GM23338 (cell line): Measurements from ENCODE around the gene FREM3. TPM values are rescaled to one million over a fixed set of nuclear protein-coding genes. Genes with fewer than 3 reads are reported as not detected.

Experiments
- ATAC-seq: fragments of 200-7000 bp; cut with Tn5 transposase; 3 replicates; pipeline ENCODE4 v1.9.1; 2020
- DNase-seq: peaks from one replicate; pipeline ENCODE4 v3.0.0-alpha.2; 2015; ENCODE audit warnings: low spot score
- H2AFZ ChIP-seq: fragments of 200-600 bp; sonication (generic); 2 replicates; pipeline ENCODE4 v1.8.0; 2016; ENCODE audit warnings: antibody characterized with exemption, mild to moderate bottlenecking, moderate library complexity
- H3F3A ChIP-seq: fragments of 200-600 bp; sonication (generic); replicated peaks from 2 replicates; pipeline ENCODE4 v1.8.0; 2017; ENCODE audit warnings: antibody characterized with exemption, mixed run types, low read depth
- H3K27ac ChIP-seq: fragments of 200-600 bp; sonication (generic); 2 replicates; pipeline ENCODE4 v1.6.1; 2016; ENCODE audit warnings: low read depth
- H3K27me3 ChIP-seq: fragments of 200-600 bp; sonication (generic); 2 replicates; pipeline ENCODE4 v1.8.0; 2016; ENCODE audit warnings: mild to moderate bottlenecking, mixed run types, moderate library complexity; ENCODE audit not compliant: insufficient read depth
- H3K36me3 ChIP-seq: fragments of 200-600 bp; sonication (generic); 2 replicates; pipeline ENCODE4 v1.8.0; 2016; ENCODE audit warnings: mild to moderate bottlenecking; ENCODE audit not compliant: insufficient read depth
- H3K4me1 ChIP-seq: fragments of 200-600 bp; sonication (generic); 2 replicates; pipeline ENCODE4 v1.8.0; 2016; ENCODE audit warnings: mild to moderate bottlenecking, moderate library complexity; ENCODE audit not compliant: insufficient read depth
- H3K4me2 ChIP-seq: fragments of 200-600 bp; sonication (generic); 2 replicates; pipeline ENCODE4 v1.7.1; 2017; ENCODE audit warnings: mixed run types
- H3K4me3 ChIP-seq: fragments of 200-600 bp; sonication (generic); 2 replicates; pipeline ENCODE4 v1.6.1; 2016; ENCODE audit warnings: mixed run types
- H3K79me2 ChIP-seq: fragments of 200-600 bp; sonication (generic); replicated peaks from 2 replicates; pipeline ENCODE4 v1.8.0; 2017; ENCODE audit warnings: mild to moderate bottlenecking; ENCODE audit not compliant: insufficient read depth
- H3K9me2 ChIP-seq: fragments of 200-600 bp; sonication (generic); 2 replicates; pipeline ENCODE4 v1.8.0; 2017; ENCODE audit not compliant: insufficient read depth
- H4K20me1 ChIP-seq: fragments of 200-600 bp; sonication (generic); replicated peaks from 2 replicates; pipeline ENCODE4 v1.8.0; 2017; ENCODE audit warnings: mild to moderate bottlenecking; ENCODE audit not compliant: insufficient read depth
- H3K27ac Mint-ChIP-seq: 2 replicates; pipeline ENCODE4 v1.8.0; 2020; ENCODE audit warnings: inconsistent platforms, mild to moderate bottlenecking, moderate library complexity, mixed read lengths
- H3K27me3 Mint-ChIP-seq: 3 replicates; pipeline ENCODE4 v1.8.0; 2022; ENCODE audit warnings: low read depth, mild to moderate bottlenecking, moderate library complexity, mixed read lengths, inconsistent platforms; ENCODE audit not compliant: insufficient read depth, poor library complexity
- H3K36me3 Mint-ChIP-seq: 3 replicates; pipeline ENCODE4 v1.8.0; 2021; ENCODE audit warnings: low read depth, mild to moderate bottlenecking, inconsistent platforms, moderate library complexity, mixed read lengths
- H3K4me1 Mint-ChIP-seq: 3 replicates; pipeline ENCODE4 v1.8.0; 2020; ENCODE audit warnings: mild to moderate bottlenecking, inconsistent platforms, mixed read lengths
- H3K4me3 Mint-ChIP-seq: 3 replicates; pipeline ENCODE4 v1.8.0; 2021; ENCODE audit warnings: moderate library complexity, mild to moderate bottlenecking, inconsistent platforms, mixed read lengths
- H3K9me3 Mint-ChIP-seq: 3 replicates; pipeline ENCODE4 v1.8.0; 2020; ENCODE audit warnings: moderate library complexity, mild to moderate bottlenecking, inconsistent platforms, mixed read lengths
- EZH2 ChIP-seq: fragments of 200-600 bp; sonication (generic); IDR thresholded peaks from one replicate; pipeline ENCODE4 v1.8.0; 2017; ENCODE audit warnings: antibody characterized with exemption, mild to moderate bottlenecking, low read depth; ENCODE audit not compliant: unreplicated experiment
- JUNB ChIP-seq: IDR thresholded peaks from one replicate; pipeline ENCODE4 v1.6.1; 2016; ENCODE audit warnings: antibody characterized with exemption; ENCODE audit not compliant: unreplicated experiment
- NANOG ChIP-seq: IDR thresholded peaks from 2 replicates; pipeline ENCODE4 v1.6.1; 2016; ENCODE audit warnings: antibody characterized with exemption, borderline replicate concordance
- POLR2AphosphoS5 ChIP-seq: IDR thresholded peaks from 2 replicates; pipeline ENCODE4 v1.6.1; 2016; ENCODE audit warnings: antibody characterized with exemption, low read depth
- REST ChIP-seq: IDR thresholded peaks from one replicate; pipeline ENCODE4 v1.6.1; 2018; ENCODE audit warnings: antibody characterized with exemption; ENCODE audit not compliant: unreplicated experiment
- STAT1 ChIP-seq: IDR thresholded peaks from one replicate; pipeline ENCODE4 v1.6.1; 2016; ENCODE audit warnings: antibody characterized with exemption; ENCODE audit not compliant: unreplicated experiment
- ZNF114 ChIP-seq: fragments of 250-450 bp; sonication (Bioruptor Pico); IDR thresholded peaks from 2 replicates; pipeline ENCODE4 v1.5.0; 2020; ENCODE audit warnings: mild to moderate bottlenecking, moderate library complexity
- ZNF331 ChIP-seq: fragments of 250-450 bp; sonication (Bioruptor Pico); IDR thresholded peaks from 2 replicates; pipeline ENCODE4 v1.5.0; 2020; ENCODE audit warnings: low read depth, mild to moderate bottlenecking, moderate library complexity
- polyA plus RNA-seq: library from polyadenylated mRNA; unstranded; fragments of >200 nt; fragmentation: Nextera tagmentation; extraction: Ambion mirVana; gene quantifications from 2 replicates; pipeline ENCODE4 v1.2.1, GENCODE V29; 2016
- total RNA-seq: library from RNA; depleted of rRNA; stranded (reverse); fragments of >200 nt; shearing (Covaris generic); gene quantifications from 2 replicates; pipeline ENCODE4 v1.2.3, GENCODE V29; 2014
- TF ChIP-seq, protein P1 (sequence below): IDR thresholded peaks from 2 replicates; pipeline ENCODE4 v1.6.1; 2016; ENCODE audit warnings: antibody characterized with exemption
- TF ChIP-seq, protein P2 (sequence below), 2 experiments: fragments of 200-600 bp in 1 of 2; sonication (generic) in 1 of 2; conservative IDR thresholded peaks; 2 replicates each; pipeline versions ENCODE4 v1.5.1 to v1.6.1; 2016 to 2017; ENCODE audit warnings: antibody characterized with exemption in 2 of 2, low read depth in 2 of 2, mild to moderate bottlenecking in 2 of 2, moderate library complexity in 1 of 2

FREM3 gene
- total and polyA plus RNA-seq, 2 experiments from 2014 or later = 0.03 to 0.07 TPM

- H3K27ac Mint-ChIP-seq = no peak overlapping the region
- H3K4me2 ChIP-seq = no peak overlapping the region
- H4K20me1 ChIP-seq = no peaks in the 10 kb centered on the region; the same call in 1 of the 2 replicates
- no peak for TF ChIP-seq STAT1
- no peak for TF ChIP-seq POLR2AphosphoS5
- no peak for TF ChIP-seq JUNB
- TF ChIP-seq REST = no peak
- TF ChIP-seq, protein P1, sequence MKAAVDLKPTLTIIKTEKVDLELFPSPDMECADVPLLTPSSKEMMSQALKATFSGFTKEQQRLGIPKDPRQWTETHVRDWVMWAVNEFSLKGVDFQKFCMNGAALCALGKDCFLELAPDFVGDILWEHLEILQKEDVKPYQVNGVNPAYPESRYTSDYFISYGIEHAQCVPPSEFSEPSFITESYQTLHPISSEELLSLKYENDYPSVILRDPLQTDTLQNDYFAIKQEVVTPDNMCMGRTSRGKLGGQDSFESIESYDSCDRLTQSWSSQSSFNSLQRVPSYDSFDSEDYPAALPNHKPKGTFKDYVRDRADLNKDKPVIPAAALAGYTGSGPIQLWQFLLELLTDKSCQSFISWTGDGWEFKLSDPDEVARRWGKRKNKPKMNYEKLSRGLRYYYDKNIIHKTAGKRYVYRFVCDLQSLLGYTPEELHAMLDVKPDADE = no peak
- H3K79me2 ChIP-seq = no peaks in the 10 kb centered on the region
- no peaks in the 10 kb centered on the region for H3K4me1 ChIP-seq
- H3K36me3 ChIP-seq = no peaks in the 10 kb centered on the region; the same call in 1 of the 2 replicates
- no peak overlapping the region for H3K4me3 Mint-ChIP-seq
- H3K4me3 ChIP-seq = no peak overlapping the region
- ATAC-seq (no peak), DNase-seq (no peak)
- no peaks in the 10 kb centered on the region for H3K4me1 Mint-ChIP-seq
- H3K9me2 ChIP-seq = no peaks in the 10 kb centered on the region
- H2AFZ ChIP-seq = no peak overlapping the region
- H3K27me3 ChIP-seq = no peaks in the 10 kb centered on the region
- peaks cover 20% of the 10 kb centered on the region for H3K9me3 Mint-ChIP-seq
- H3K27ac ChIP-seq = no peak overlapping the region
- no peaks in the 10 kb centered on the region for H3F3A ChIP-seq
- H3K27me3 Mint-ChIP-seq = no peaks in the 10 kb centered on the region
- peaks cover 18% of the 10 kb centered on the region for H3K36me3 Mint-ChIP-seq
These were observed 57.1 kb downstream of the FREM3 start for GRCh38 chr4:143643399-143643798.

GRCh38 chr4:143642611-143643010 lies 57.9 kb downstream of the FREM3 start:
- ATAC-seq = no peak
- Histone ChIP-seq H4K20me1 (no peaks in the 10 kb centered on the region; the same call in 1 of the 2 replicates), H3K27me3 (no peaks in the 10 kb centered on the region), H3K4me2 (no peak overlapping the region), H3K36me3 (no peaks in the 10 kb centered on the region; the same call in 1 of the 2 replicates), H3F3A (no peaks in the 10 kb centered on the region), H3K9me2 (no peaks in the 10 kb centered on the region), H2AFZ (no peak overlapping the region), H3K4me3 (no peak overlapping the region), H3K79me2 (no peaks in the 10 kb centered on the region), H3K4me1 (no peaks in the 10 kb centered on the region), H3K27ac (no peak overlapping the region)
- no peak for DNase-seq
- Mint-ChIP-seq H3K27ac (no peak overlapping the region), H3K9me3 (peaks cover 12% of the 10 kb centered on the region), H3K27me3 (no peaks in the 10 kb centered on the region), H3K36me3 (peaks cover 10% of the 10 kb centered on the region; the same call in 2 of the 3 replicates), H3K4me3 (no peak overlapping the region), H3K4me1 (no peaks in the 10 kb centered on the region)
- TF ChIP-seq ZNF114 (CRISPR knock-in tag) = no peak
- TF ChIP-seq NANOG = no peak
- TF ChIP-seq POLR2AphosphoS5 = no peak
- no peak for TF ChIP-seq ZNF331 (CRISPR knock-in tag)
- TF ChIP-seq, protein P2, sequence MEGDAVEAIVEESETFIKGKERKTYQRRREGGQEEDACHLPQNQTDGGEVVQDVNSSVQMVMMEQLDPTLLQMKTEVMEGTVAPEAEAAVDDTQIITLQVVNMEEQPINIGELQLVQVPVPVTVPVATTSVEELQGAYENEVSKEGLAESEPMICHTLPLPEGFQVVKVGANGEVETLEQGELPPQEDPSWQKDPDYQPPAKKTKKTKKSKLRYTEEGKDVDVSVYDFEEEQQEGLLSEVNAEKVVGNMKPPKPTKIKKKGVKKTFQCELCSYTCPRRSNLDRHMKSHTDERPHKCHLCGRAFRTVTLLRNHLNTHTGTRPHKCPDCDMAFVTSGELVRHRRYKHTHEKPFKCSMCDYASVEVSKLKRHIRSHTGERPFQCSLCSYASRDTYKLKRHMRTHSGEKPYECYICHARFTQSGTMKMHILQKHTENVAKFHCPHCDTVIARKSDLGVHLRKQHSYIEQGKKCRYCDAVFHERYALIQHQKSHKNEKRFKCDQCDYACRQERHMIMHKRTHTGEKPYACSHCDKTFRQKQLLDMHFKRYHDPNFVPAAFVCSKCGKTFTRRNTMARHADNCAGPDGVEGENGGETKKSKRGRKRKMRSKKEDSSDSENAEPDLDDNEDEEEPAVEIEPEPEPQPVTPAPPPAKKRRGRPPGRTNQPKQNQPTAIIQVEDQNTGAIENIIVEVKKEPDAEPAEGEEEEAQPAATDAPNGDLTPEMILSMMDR (conservative IDR thresholded peaks at IDR 0.05; ENCODE audit: low read depth in 2 of 2) = no peak
- no peak for TF ChIP-seq STAT1
- TF ChIP-seq, protein P1 = no peak
- TF ChIP-seq JUNB = no peak
- TF ChIP-seq EZH2 = no peak
- no peak for TF ChIP-seq REST
